ENCODE results near the gene PRAMEF18. TPM values are rescaled to one million over a fixed set of nuclear protein-coding genes. Genes with fewer than 3 reads are reported as not detected.
"Not testable (repeated sequence)": the region's sequence is repeated elsewhere in the genome, so short reads cannot be mapped to it uniquely, and the experiment has no call there.

Gene PRAMEF18
- total RNA-seq, 1 experiment from 2014 or later: not detected

DNA sequence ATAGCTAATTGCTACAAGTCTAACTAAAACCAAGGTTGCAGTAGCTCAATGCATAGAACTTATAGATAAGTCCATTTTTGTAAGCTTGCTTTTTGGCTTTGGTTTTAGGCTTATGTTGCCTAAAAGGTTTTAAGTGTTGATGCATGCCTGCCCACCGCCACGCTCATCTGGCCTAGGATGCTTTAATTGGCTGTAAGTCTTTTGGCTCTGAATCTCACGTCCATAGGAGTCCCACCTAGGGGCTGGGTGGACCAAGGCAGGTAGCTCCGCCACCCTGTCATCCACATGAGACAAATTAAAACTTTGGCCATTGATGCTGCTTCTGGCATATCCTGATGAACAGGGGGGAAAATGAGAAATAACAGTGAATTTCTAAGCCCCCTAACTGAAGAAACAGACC, 11.6 kb upstream of the PRAMEF18 start:
- H2BK120ac ChIP-seq (ENCODE audit: low read depth, low read length, poor library complexity, severe bottlenecking); H3K27me3 ChIP-seq (ENCODE audit: insufficient read depth, low read length); H2BK5ac ChIP-seq (ENCODE audit: insufficient read length, low read length); H3K9ac ChIP-seq (ENCODE audit: extremely low read depth, insufficient read length, low read length); H3T11ph ChIP-seq (ENCODE audit: low read length); H3K27me3 Mint-ChIP-seq (ENCODE audit: low read depth); H2AFZ ChIP-seq (ENCODE audit: low read length); H3K4me3 Mint-ChIP-seq; H3K56ac ChIP-seq (ENCODE audit: insufficient read length, low read depth, low read length); H3K27ac Mint-ChIP-seq; H3K4me1 ChIP-seq (ENCODE audit: insufficient read depth, low read length); H2AK5ac ChIP-seq (ENCODE audit: insufficient read length, low read length); H4K91ac ChIP-seq (ENCODE audit: insufficient read length, low read depth, low read length); H3K23ac ChIP-seq (ENCODE audit: insufficient read length, low read depth, low read length); H3K27ac ChIP-seq (ENCODE audit: insufficient read length, low read depth, low read length); H3K23me2 ChIP-seq (ENCODE audit: insufficient read length, low read depth, low read length, poor library complexity, severe bottlenecking); DNase-seq; H3K14ac ChIP-seq (ENCODE audit: insufficient read depth, low read length); H4K20me1 ChIP-seq (ENCODE audit: control insufficient read depth, insufficient read depth, insufficient read length); H3K4ac ChIP-seq (ENCODE audit: low read depth, low read length); H3K4me2 ChIP-seq (ENCODE audit: insufficient read depth, insufficient read length, low read length); H3K79me2 ChIP-seq (ENCODE audit: insufficient read depth, low read length); H2BK20ac ChIP-seq (ENCODE audit: low read depth, low read length, poor library complexity, severe bottlenecking); H3K18ac ChIP-seq (ENCODE audit: insufficient read length, low read depth, low read length); H2BK15ac ChIP-seq (ENCODE audit: low read depth, low read length); H3K79me1 ChIP-seq (ENCODE audit: insufficient read depth, low read depth, low read length, poor library complexity, severe bottlenecking); H2BK12ac ChIP-seq (ENCODE audit: insufficient read length, low read depth, low read length); H4K5ac ChIP-seq (ENCODE audit: insufficient read length, low read depth, low read length); H4K8ac ChIP-seq (replicated peaks; ENCODE audit: insufficient read length, low read depth, low read length); H3K4me1 Mint-ChIP-seq: not testable (repeated sequence)
- H3K9me3 ChIP-seq (ENCODE audit: control insufficient read depth, low read depth, low read length): peaks cover 54% of the 10 kb centered on the region
- WGBS (ENCODE audit: extremely low coverage, insufficient read length, low lambda C conversion rate): no CpG with 5 or more reads among the region's 4 CpGs
- Mint-ChIP-seq H3K36me3 (ENCODE audit: insufficient read depth in 1 of 3, low read depth in 3 of 3) (peaks cover 14 to 43% (median 15%) of the 10 kb centered on the region in 3 experiments), H3K9me3 (peaks cover 86 to 93% of the 10 kb centered on the region in 2 experiments)

DNA sequence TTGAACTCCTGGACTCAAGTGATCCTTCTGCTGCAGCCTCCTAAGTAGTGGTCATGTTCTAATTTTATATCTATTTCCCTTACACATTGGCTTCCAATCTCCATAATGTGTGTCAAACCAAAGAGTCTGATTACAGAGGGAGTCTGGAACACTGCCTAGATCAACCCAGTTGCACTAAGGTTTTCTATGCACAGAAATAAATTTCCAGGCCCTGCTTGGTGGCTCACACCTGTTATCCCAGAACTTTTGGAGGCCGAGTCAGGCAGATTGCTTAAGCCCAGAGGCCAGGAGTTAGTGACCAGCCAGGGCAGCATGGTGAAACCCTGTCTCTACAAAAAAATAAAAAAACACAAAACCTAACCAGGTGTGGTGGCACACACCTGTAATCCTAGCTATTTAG, 8.1 kb upstream of the PRAMEF18 start:
- H4K8ac ChIP-seq (replicated peaks; ENCODE audit: insufficient read length, low read depth, low read length); H2AK5ac ChIP-seq (ENCODE audit: insufficient read length, low read length); H2BK15ac ChIP-seq (ENCODE audit: low read depth, low read length); H3K27ac Mint-ChIP-seq; H3K14ac ChIP-seq (ENCODE audit: insufficient read depth, low read length); H2AFZ ChIP-seq (ENCODE audit: low read length); H3K23ac ChIP-seq (ENCODE audit: insufficient read length, low read depth, low read length); H2BK20ac ChIP-seq (ENCODE audit: low read depth, low read length, poor library complexity, severe bottlenecking); H3K9ac ChIP-seq (ENCODE audit: extremely low read depth, insufficient read length, low read length); H4K20me1 ChIP-seq (ENCODE audit: control insufficient read depth, insufficient read depth, insufficient read length); H3T11ph ChIP-seq (ENCODE audit: low read length); H3K27me3 Mint-ChIP-seq (ENCODE audit: low read depth); H3K27ac ChIP-seq (ENCODE audit: insufficient read length, low read depth, low read length); H3K4me1 Mint-ChIP-seq; H3K79me1 ChIP-seq (ENCODE audit: insufficient read depth, low read depth, low read length, poor library complexity, severe bottlenecking); H2BK120ac ChIP-seq (ENCODE audit: low read depth, low read length, poor library complexity, severe bottlenecking); H3K18ac ChIP-seq (ENCODE audit: insufficient read length, low read depth, low read length); H3K79me2 ChIP-seq (ENCODE audit: insufficient read depth, low read length); H3K4me3 Mint-ChIP-seq; H3K4me1 ChIP-seq (ENCODE audit: insufficient read depth, low read length); H3K27me3 ChIP-seq (ENCODE audit: insufficient read depth, low read length); H3K23me2 ChIP-seq (ENCODE audit: insufficient read length, low read depth, low read length, poor library complexity, severe bottlenecking); H4K91ac ChIP-seq (ENCODE audit: insufficient read length, low read depth, low read length); H3K56ac ChIP-seq (ENCODE audit: insufficient read length, low read depth, low read length); H3K4ac ChIP-seq (ENCODE audit: low read depth, low read length); H2BK12ac ChIP-seq (ENCODE audit: insufficient read length, low read depth, low read length); H4K5ac ChIP-seq (ENCODE audit: insufficient read length, low read depth, low read length); DNase-seq; H3K4me2 ChIP-seq (ENCODE audit: insufficient read depth, insufficient read length, low read length); H2BK5ac ChIP-seq (ENCODE audit: insufficient read length, low read length): not testable (repeated sequence)
- H3K36me3 Mint-ChIP-seq (ENCODE audit: insufficient read depth in 1 of 3, low read depth in 3 of 3): peaks cover 14 to 46% (median 27%) of the 10 kb centered on the region in 3 experiments; a peak in 6 of 7 replicates
- peaks cover 84 to 94% of the 10 kb centered on the region in 2 experiments for H3K9me3 Mint-ChIP-seq
- no CpG with 5 or more reads among the region's 1 CpG for WGBS (ENCODE audit: extremely low coverage, insufficient read length, low lambda C conversion rate)
- peaks cover 61% of the 10 kb centered on the region for H3K9me3 ChIP-seq (ENCODE audit: control insufficient read depth, low read depth, low read length)

All from H9 (cell line).